Femur (tissue), 1 donor: ENCODE measurements around the gene CACNA1G.

Source experiments
- DNase-seq: peaks from one replicate; pipeline ENCODE4 v3.0.0-alpha.2; 2017

Gene CACNA1G

GRCh38 chr17:50549256-50549941, 11.1 kb upstream of the CACNA1G start:
- peak; percentile 53 for DNase-seq

GRCh38 chr17:50549969-50550368, 10.5 kb upstream of the CACNA1G start:
- no peak for DNase-seq

- peak; percentile 90 for DNase-seq
Observed at GRCh38 chr17:50550661-50551432, 9.7 kb upstream of the CACNA1G start.

DNA sequence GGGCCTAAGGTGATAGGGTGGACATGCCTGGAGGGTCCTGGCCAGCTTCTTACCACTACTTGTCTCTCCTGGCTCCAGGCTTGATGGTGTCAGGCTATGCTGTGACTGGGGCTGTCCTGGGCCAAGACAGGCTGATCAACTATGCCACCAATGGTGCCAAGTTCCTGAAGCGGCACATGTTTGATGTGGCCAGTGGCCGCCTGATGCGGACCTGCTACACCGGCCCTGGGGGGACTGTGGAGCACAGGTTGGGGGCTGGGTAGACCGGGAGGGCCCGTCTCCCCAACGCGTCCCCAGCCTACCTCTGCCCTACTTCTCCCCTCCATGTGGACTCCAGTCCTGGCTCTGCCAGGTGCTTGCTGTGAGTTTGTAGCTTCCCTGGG, 9.1 kb upstream of the CACNA1G start:
- DNase-seq, result no peak

GRCh38 chr17:50551884-50552283, 8.6 kb upstream of the CACNA1G start:
- DNase-seq, result no peak

- DNase-seq, result no peak
Observed at GRCh38 chr17:50554201-50554600, 6.3 kb upstream of the CACNA1G start.

- DNase-seq, result peak; percentile 72
Observed at GRCh38 chr17:50556803-50557202, 3.7 kb upstream of the CACNA1G start.

DNA sequence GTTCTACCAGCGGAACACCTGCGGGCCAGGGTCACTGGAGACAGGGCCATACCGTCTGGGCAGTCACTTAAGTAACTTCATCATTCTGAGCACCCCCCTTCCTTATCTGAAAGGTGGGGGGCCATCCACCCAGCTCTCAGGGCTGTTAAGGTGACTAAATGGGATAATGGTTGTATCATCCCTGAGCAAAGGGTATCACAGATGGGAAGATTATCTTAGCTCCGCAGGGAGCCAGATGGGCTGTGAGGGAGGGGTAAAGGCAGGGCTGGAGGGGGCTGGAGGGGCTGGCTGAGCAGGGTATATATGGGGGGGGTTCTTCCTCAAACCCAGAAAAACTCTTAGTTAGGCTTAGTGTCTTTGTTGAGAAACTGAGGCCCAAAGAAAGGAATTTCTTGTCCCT, 2.9 kb upstream of the CACNA1G start:
- DNase-seq, result no peak

DNA sequence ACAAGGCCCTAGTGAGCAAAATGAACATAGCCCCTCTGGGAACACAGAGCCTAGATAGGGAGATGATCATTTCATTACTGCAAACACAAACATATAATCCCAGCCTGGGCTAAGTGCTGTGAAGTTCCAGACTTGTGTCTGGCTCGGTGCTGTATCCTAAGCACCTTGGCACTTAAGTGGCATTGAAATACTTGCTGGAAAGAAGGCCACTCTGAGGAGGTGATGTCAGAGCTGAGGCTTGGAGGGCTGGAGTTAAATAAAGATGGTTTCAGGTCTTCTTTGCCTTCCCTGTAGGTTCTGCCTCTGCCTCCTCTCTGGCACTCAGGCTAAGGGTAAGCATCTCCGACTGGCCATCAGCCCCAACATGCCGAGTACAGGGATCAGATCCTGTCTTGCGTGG, 2.4 kb upstream of the CACNA1G start:
- DNase-seq, result no peak

DNA sequence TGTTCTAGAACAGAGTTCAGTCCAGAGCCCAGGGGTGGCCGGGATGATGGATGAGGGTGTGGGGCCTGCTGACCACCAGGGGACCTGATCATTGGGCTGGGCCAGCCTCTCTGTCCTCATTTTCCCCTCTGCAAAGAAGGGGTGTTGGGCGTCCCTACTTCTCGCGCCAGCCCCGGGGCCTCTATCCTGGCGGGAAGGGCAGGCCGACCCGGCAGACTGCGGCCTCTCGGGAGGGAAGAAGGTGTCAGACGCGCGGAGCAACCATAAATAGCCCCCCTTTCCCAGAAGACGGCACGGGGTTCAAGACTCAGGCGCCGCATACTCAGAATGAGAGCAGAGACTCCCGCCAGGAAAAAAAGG, 2.0 kb upstream of the CACNA1G start:
- no peak for DNase-seq

DNA sequence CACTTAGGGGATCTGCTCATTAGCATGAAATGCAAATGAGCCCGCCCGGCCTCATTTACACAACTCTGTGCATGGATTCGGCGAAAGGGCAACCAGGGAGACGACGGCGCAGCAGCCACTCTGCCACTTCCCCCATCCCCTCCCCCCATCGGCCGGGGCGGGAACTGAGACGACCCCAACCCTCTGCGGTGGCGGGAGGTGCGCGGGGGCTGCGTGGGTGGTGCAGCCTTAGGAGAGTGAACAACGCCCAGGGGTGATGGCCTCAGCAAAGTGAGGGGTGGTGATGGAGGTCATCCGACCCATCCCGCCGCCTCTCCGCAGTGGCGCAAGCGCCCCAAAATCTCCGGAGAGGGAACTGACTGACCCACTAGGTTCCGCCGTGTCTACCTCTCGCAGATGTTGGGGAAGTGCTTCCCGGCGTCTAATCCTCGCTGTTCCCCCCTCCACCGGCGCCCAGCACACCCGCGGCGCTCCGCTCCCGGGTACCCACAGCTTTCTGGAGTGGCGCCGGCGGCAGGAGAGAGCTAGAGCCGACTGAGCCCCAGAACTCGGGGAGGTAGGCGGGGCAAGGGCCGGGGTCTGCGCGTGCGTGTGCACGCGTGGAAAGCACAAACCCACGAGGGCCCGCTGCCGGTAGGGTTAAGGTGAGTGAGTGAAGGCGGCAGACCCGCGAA, 1.4 kb upstream of the CACNA1G start:
- peak; percentile 39 for DNase-seq

DNA sequence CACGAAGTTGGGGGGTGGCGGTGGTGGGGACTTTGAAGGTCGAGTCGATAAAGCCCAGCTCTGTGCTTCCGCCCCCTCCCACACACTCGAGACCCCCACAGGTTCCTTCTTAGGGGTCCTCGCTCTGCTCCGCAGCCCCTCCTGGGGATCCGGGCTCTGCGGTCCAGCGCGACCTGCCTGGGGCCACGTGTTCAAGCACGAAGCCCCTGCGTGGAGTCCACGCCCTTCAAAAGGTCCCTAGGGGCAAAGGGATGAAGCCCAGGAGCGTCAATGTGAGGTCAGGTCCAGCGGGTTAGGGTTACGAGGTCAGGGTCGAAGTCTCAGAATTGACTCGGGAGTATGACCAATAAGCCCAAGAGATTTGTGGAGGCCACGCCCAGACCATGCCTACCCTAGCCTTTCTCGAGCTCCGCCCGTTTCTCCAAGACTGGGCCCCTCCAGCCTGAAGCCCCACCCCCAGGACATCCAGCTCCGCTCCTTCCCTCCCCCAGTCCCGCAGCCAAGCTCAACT, 786 bp upstream of the CACNA1G start:
- peak; percentile 81 for DNase-seq

GRCh38 chr17:50560931-50561745, 623 bp downstream of the CACNA1G start:
- peak; percentile 49 for DNase-seq

GRCh38 chr17:50561746-50562141, 1.2 kb downstream of the CACNA1G start:
- DNase-seq, result peak; percentile 60

DNA sequence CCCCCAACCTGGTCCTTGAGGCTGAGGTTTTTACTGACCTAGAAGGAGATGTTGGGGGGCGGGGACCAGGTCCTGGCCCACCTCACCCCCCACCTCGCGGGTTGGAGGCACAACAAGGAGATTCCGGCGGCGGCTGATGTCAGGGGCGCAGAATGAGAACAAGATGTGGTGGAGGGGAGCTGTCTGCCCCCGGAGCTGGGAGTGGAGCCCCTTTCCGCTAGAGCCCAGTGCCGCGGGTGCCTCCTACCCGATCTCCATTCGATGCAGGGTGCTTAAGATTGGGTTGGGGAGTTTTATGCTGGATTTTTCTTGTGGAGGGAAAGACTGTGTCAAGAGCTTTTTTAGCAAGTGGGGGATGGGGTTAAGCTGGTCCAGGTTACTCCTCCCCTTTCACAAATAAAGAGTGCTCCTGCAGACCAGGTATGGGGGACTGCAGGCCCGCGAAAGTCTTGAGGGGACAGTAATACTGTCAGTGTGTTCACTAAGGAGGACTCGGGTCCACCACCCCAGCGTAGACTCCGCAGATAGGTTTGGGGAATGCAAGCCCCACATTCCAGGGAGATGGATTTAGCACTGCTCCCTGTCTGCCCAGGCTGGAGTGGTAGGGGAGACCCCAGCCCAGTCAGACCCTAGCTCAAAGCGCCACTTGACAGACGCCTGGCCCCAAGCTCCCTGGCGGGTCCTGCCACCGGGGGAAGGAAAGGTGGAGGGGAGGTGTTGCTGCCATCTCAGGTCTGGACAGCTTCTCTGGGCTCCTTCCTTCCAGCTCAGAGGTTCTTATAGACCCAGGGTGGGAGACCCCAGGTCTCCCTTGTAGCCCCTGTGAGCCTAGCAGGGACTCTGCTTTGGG, 2.0 kb downstream of the CACNA1G start:
- DNase-seq, result peak; percentile 57

DNA sequence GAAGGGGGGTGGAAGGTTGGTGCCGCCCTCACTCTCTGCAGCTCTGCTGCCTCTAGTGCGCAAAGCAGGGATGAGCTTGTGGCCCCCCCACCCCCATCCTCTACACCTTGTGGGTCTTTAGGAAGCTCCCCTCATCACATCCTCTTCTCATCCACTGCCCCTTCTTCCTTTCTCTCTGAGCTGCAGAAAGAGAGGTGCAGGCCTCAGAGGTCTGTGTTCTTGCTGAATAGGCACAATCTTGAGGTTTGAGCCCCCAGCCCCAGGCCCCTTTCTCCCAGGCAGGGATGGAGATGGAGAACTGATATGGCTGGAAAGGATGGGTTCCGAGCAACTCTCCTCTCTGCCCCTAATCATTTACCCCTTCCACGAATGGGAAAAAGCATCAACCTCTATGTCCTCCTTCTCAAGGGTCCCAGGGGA, 2.6 kb downstream of the CACNA1G start:
- no peak for DNase-seq

DNA sequence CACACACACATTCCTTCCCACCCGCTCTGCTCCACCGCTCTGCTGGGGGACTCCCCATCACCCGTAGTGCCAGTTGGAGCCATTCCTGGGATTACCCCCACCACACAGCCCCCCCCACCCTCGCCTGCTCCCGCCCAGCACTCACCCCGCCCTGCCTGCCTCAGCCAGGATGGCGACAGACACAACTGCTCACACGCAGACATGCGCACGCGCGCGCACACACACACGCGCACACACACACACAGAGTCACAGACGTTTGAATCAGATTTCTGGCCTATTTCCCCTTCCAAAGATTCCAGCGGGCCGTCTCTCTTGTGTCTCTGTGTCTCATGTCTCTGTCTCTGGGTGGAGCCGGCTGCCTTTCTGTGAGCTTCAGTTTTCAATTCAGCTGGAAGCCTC, 4.4 kb downstream of the CACNA1G start:
- DNase-seq, result peak; percentile 94

DNA sequence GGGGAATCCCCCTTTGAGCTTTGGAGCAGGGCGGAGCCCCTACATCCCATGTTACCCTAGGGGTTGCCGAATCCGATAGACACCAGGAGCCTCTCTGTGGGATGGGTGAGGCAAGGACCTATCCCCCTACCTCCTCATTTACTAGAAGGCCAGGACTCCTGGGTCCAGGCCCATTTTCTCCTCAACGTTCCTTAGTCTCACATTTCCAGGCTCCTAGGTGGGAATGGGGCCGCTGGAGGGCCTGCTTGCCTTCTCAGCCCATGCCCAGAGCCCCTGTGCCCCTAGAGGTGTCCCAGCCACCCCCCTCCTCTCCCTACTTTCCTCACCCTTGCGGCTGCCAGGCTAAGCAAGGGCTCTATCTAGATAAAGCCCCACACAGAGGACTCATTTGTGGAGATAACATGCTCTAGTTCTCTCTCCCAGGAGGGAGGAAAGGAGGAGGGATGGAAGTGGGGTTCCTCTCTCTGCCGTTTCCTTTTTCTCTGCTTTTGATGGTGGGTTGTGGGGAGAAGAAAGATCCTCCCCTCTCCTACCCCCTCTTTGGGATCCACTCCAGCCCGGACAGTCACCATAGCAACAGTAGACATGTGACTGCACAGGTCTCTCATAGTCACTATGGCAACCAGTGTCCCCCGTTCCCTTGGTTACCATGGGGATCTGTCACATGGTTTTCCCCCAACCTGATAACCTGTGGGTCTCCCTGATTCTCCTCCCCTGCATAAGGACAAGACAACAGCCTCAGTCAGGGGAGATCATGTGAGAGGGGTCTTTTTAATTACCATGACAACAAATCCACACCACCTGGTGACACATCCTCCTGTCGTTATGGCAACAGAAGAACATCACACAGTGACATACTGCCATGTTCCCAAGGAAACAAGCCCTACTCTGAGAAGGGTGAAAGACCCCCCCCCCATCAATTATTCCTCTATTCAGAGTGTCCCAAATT, 5.2 kb downstream of the CACNA1G start:
- peak; percentile 75 for DNase-seq

- no peak for DNase-seq
Observed at GRCh38 chr17:50566886-50567285, 6.4 kb downstream of the CACNA1G start.

- no peak for DNase-seq
Observed at GRCh38 chr17:50568659-50569058, 8.1 kb downstream of the CACNA1G start.

DNA sequence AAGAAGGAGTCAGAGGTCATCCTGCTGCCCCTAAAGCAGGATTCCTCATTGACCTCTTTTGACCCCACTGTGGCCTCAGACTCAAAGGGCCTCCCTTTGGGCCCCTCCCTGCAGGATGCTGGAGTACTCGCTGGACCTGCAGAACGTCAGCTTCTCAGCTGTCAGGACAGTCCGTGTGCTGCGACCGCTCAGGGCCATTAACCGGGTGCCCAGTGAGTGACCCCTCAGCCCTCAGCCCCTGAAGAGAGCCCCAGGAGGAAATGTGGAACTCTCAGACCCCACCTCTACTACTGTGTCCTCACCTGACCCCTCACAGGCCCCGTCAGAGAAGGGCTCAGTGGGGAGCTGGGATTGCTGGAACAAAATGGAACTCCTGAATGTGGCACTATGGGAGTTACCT, 9.1 kb downstream of the CACNA1G start:
- no peak for DNase-seq
